Pulmonary artery endothelial cell (primary cell): Measurements from ENCODE around the gene RNGTT. TPM values are rescaled to one million over a fixed set of nuclear protein-coding genes. Genes with fewer than 3 reads are reported as not detected.
"Not testable (repeated sequence)": the region's sequence is repeated elsewhere in the genome, so short reads cannot be mapped to it uniquely, and the experiment has no call there.

Experiments
- DNase-seq: peaks from one replicate; pipeline ENCODE4 v3.0.0-alpha.2; 2011; ENCODE audit warnings: low read depth, low spot score
- total RNA-seq: library from RNA; depleted of rRNA; stranded (reverse); fragments of >200 nt; gene quantifications from 2 replicates; pipeline ENCODE4 v1.2.3, GENCODE V29; 2014

Gene RNGTT
- total RNA-seq, 1 donor from 2014 or later: 14.8 TPM

- no peak for DNase-seq
These were observed 9.3 kb upstream of the RNGTT start for GRCh38 chr6:88972504-88973423.

DNA sequence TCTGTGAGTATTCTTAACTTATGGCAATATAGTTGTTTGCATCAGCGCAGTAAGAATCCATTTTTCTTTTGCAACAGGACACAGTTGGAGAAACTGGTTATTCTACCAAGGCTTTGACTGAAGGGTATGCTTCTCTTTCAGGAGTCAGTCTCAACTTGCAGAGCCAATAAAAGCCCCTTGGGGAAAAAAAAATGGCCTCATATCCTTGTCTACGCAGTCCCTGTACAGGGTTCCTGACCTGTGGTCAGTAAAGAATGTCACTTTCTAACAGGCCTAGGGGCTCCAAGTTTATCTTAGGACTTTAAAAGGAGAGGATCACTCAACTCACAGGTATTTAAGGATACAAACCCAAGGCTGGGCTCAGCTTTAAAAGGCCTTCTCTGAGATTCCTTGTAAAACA, 6.9 kb upstream of the RNGTT start:
- no peak for DNase-seq

DNA sequence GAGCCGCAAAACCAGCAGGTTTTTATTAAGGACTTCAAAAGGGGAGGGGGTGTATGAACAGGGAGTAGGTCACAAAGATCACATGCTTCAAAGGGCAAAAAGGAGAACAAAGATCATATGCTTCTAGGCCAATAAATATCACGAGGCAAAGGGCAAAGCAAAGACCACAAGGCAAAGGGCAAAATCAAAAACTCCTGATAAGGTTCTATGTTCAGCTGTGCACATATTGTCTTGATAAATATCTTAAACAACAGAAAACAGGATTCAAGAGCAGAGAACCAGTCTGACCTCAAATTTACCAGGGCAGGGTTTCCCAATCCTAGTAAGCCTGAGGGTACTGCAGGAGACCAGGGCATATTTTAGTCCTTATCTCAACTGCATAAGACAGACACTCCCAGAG, 5.8 kb upstream of the RNGTT start:
- DNase-seq: not testable (repeated sequence)

DNA sequence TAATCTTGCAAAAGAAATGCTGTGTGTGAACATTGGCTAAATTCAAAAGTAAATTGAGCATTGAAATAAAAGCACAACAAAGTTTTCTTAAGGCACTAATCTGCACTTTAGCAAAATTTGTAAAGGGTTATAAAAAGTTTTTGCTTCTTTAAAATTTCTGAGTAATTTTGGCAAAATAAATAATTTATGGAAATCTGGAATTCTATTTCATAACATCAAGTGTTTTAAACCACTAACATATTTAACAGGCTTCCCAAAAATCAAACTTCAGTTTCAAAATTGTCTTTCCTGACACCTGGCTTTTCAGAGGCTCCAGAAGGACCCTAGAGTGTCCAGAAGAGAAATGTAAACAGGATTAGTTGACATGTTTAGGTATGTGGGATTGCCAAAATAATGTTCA, 4.5 kb upstream of the RNGTT start:
- DNase-seq: no peak

DNA sequence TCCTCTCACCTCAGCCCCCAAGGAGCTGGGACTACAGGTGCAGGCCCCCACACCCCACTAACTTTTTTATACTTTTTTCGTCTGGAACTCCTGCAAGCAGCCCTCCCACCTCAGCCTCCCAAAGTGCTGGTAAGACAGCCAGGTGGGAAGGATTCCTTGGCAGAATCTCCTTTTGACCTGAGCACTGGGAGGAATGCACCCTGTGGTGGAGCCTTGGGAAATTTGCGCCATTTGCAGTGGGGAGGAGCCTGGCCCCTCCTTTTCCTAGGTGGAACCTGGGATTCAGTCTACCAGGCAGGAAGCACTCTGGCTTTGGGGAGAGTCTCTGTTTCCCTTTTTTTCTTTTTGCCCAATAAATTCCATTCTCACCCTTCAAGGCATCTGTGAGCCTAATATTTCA, 2.3 kb upstream of the RNGTT start:
- DNase-seq: no peak

GRCh38 chr6:88964509-88964908, 1.1 kb upstream of the RNGTT start:
- no peak for DNase-seq

GRCh38 chr6:88958842-88959241, 4.6 kb downstream of the RNGTT start:
- DNase-seq: no peak

DNA sequence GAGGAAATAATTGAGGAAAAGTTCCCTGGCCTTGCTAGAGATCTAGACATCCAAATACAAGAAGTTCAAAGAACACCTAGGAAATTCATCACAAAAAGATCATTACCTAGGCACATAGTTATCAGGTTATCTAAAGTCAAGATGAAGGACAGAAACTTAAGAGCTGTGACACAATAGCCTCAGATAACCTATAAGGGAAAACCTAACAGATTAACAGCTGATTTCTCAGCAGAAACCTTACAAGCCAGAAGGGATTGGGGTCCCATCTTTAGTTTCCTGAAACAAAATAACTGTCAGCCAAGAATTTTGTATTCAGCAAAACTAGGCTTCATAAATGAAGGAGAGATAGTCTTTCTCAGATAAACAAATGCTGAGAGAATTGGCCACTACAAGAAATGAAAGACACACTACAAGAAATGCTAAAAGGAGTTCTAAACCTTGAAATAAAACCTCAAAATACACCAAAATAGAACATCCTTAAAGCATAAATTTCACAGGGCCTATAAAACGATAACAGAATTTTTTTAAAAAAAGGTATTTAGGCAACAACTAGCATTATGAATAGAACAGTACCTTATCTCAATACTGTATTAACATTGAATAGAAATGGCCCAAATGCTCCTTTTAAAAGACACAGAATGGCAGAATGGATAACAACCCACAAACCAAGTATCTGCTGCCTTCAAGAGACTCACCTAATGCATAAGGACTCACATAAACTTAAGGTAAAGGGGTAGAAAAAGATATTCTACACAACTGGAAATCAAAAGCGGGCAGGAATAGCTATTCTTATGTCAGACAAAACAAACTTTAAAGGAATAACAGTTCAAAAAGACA, 9.7 kb downstream of the RNGTT start:
- DNase-seq: no peak

DNA sequence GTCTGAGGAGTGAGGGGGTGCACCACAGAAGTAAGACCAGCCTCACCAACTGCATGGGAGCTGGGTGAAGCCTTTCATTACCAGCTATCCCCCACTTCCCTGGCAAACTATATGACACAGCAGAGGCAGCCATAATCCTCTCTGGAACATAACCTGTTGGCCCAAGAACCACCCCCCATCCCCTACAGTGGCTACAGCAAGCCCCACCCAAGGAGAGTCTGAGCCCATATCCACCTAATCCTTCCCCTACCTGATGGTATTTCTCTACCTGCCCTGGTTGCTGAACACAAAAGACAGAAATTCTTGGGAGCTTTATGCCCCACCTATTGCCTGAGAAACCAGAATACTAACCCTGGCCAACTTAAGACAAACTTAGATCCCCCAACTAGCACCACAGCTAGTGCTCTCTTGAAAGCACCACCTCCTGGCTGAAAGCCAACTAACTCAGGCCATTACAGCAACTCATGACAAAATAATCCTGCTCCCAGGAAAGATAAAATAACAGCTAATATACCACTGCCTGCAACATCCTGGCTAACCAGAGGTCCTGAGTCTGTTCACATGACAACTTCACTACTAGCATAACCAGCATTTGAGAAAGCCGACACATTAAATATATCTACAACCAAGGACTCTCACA, 11.2 kb downstream of the RNGTT start:
- no peak for DNase-seq

- DNase-seq: no peak
These were observed 17.9 kb downstream of the RNGTT start for GRCh38 chr6:88945415-88946008.

- DNase-seq: no peak
These were observed 29.9 kb downstream of the RNGTT start for GRCh38 chr6:88933521-88933920.

GRCh38 chr6:88932019-88932418, 31.4 kb downstream of the RNGTT start:
- DNase-seq: not testable (repeated sequence)

- DNase-seq: no peak
These were observed 40.5 kb downstream of the RNGTT start for GRCh38 chr6:88922775-88923548.

GRCh38 chr6:88921734-88922133, 41.7 kb downstream of the RNGTT start:
- DNase-seq: no peak

DNA sequence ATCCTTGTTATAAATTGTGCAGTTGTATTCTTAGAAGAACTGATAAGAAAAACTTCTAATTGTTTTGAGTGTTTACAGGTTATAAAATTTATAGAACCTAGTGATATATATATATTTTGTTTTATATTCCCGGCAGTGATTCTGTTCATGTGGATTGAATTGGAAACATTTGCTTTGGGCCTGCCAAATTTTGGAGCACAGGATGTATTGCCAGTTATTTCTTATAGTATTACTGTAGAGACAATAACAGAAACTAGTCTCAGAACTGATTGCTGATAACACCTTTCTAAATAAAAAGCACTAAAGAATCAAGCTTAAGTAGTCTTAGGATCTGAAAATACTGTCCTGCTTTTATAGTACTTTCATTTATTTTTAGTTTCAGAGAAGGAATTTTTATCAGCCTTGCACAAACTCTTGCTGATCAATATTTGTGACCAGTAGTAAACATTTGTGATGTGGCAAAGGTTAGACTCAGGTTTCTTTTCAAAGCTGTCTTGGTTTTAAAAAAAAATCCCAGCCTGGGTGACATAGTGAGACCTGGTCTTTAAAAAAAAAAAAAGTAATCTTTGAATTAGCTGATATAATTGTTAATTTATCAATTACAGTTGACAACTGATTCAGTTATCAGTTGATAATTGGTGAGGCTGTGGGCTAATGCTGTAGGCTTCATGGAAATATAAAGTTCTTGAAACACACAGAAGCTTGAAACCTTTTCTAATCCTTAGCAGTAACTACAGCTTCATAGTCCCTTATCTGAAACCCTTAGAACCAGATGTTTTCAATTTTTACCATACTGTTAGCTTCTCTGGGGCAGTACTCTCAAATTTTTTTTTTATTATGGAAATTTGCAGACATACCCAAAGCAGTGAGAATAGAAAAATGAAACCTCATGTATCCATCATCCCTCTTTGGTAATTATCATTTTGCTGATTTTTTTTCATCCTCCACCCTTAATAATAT, 42.4 kb downstream of the RNGTT start:
- DNase-seq: no peak

DNA sequence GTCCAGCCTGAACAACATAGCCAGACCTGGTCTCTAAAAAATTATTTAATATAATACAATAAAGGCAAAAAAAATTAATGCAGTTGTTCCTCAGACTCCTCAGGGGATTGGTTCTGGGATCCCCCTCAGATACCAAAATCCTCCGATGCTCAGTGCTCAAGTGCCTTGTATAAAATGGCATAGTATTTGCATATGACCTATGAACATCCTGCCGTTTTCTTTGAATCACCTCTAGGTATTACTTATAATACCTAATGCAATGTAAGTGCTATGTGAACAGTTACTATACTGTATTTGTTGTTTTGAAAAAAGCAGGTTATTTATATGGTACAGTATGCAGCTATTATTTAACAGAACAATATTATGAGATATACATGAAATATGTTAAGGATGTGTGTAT, 43.3 kb downstream of the RNGTT start:
- DNase-seq: no peak

- DNase-seq: no peak
These were observed 44.4 kb downstream of the RNGTT start for GRCh38 chr6:88919032-88919431.

DNA sequence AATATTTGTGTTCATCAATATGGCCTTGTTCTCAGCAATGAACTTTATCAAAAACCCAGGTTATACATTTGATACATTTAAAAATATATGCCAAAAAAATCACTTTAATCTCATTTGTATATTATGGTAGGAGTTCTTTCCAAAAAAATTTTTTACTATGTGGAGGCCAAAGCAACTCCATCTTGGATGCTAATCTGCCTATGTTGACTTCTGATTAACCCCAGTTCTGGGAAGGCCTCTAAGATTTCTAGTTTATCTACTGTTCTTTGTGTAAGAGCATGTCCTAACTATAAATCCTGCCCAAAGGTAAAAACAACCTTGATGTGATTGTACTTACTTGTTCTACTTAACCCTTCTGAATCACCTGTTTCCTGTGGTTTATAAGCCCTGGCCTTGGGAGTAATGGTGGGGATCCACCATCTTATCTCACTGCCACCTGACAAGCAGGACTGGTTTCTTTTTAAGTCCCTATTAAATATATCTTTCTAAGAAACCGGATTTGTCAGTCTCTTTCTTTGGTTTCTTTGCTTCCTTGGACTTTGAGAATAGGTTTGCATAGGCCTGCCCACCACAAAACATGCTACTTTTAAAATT, 46.7 kb downstream of the RNGTT start:
- no peak for DNase-seq

- no peak for DNase-seq
These were observed 48.4 kb downstream of the RNGTT start for GRCh38 chr6:88914895-88915598.
